ENCODE data around the gene GDF3.

DNA sequence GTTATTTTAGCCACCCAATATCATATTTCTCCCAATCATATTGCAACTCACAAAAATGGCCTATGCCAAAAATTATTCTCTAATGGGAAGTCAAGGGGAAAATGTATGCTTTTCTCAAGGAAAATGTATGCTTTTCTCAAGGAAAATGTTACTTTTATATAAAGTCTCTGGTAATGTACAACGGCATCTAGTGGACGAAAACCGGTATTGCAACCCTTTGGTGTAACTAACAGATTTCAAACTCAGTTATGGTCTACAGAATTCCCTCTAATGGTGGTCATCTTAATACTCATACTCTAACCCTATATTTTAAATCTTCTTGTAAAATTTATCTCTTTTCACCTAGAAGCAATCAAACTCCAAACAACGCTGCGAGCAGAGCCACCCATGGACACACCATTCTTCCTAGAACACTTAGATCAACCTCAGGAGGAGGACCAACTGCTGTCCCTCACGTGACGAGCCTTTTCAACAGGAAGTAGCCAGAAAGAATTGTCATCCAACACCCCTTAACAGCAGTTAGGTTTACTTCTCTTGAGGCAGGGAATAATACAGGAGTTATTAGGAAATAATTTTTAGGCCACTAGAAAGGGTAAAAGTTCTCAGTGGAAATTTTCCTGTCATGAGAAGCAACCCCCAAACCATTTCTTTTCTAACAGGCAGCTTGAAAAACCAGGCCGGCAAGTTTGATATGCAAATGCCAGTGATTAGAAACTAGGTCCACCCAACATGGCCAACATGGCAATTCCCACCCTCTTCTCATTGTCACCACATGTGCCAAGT lies 50.0 kb downstream of the GDF3 start:
- TF ChIP-seq, protein P1, sequence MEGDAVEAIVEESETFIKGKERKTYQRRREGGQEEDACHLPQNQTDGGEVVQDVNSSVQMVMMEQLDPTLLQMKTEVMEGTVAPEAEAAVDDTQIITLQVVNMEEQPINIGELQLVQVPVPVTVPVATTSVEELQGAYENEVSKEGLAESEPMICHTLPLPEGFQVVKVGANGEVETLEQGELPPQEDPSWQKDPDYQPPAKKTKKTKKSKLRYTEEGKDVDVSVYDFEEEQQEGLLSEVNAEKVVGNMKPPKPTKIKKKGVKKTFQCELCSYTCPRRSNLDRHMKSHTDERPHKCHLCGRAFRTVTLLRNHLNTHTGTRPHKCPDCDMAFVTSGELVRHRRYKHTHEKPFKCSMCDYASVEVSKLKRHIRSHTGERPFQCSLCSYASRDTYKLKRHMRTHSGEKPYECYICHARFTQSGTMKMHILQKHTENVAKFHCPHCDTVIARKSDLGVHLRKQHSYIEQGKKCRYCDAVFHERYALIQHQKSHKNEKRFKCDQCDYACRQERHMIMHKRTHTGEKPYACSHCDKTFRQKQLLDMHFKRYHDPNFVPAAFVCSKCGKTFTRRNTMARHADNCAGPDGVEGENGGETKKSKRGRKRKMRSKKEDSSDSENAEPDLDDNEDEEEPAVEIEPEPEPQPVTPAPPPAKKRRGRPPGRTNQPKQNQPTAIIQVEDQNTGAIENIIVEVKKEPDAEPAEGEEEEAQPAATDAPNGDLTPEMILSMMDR (conservative IDR thresholded peaks at IDR 0.05), result peak; percentile 94
- TF ChIP-seq ZFX (IDR thresholded peaks at IDR 0.05), result no peak
